Naive thymus-derived CD4-positive, alpha-beta T cell (primary cell): ENCODE measurements around the gene SAV1. TPM values are rescaled to one million over a fixed set of nuclear protein-coding genes. Genes with fewer than 3 reads are reported as not detected.

Source experiments
- ATAC-seq: fragments of 150-1000 bp; cut with Tn5 transposase; 2 replicates; pipeline ENCODE4 v1.10.0; 2021; ENCODE audit warnings: mild to moderate bottlenecking, moderate library complexity
- CTCF ChIA-PET: fragments of 350-600 bp; sonication (Branson Sonifier 250); formaldehyde crosslinking; loops from one replicate; lab custom pipeline; 2021; ENCODE audit warnings: antibody characterized with exemption; lab: Charles Lee
- POLR2A ChIA-PET: fragments of 350-600 bp; sonication (Branson Sonifier 250); formaldehyde crosslinking; loops from one replicate; lab custom pipeline; 2021; ENCODE audit warnings: antibody characterized with exemption, inconsistent platforms; lab: Charles Lee
- DNase-seq, 9 donors: peaks; one replicate each; pipeline versions ENCODE4 v3.0.0 to v3.0.0-alpha.2; 2020 to 2022; ENCODE audit warnings: mixed read lengths in 1 of 9
- H3K27ac ChIP-seq: one replicate; pipeline ENCODE4 v1.7.0; 2013; ENCODE audit warnings: mild to moderate bottlenecking, low read depth, low read length, moderate library complexity
- H3K27me3 ChIP-seq, 2 donors: one replicate each; pipeline ENCODE4 v1.7.0; 2013; ENCODE audit warnings: low read length in 2 of 2, mild to moderate bottlenecking in 2 of 2, moderate library complexity in 2 of 2; ENCODE audit not compliant: control insufficient read depth in 2 of 2, insufficient read depth in 2 of 2
- H3K36me3 ChIP-seq, 3 experiments: 1 replicate in 2 of 3; 2 replicates in 1 of 3; pipeline ENCODE4 v1.7.0; 2013; ENCODE audit warnings: low read length in 3 of 3, mild to moderate bottlenecking in 3 of 3, moderate library complexity in 1 of 3; ENCODE audit not compliant: insufficient read depth in 3 of 3, control insufficient read depth in 2 of 3
- H3K4me1 ChIP-seq, 2 donors: one replicate each; pipeline ENCODE4 v1.7.0; 2013; ENCODE audit warnings: low read length in 2 of 2, mild to moderate bottlenecking in 2 of 2, moderate library complexity in 1 of 2; ENCODE audit not compliant: control insufficient read depth in 2 of 2, insufficient read depth in 2 of 2
- H3K4me3 ChIP-seq: 2 replicates; pipeline ENCODE4 v1.7.0; 2013; ENCODE audit warnings: mild to moderate bottlenecking, low read length
- H3K9me3 ChIP-seq, 3 experiments: 1 replicate in 2 of 3; 2 replicates in 1 of 3; pipeline ENCODE4 v1.7.0; 2013; ENCODE audit warnings: low read length in 3 of 3; ENCODE audit not compliant: control insufficient read depth in 2 of 3
- H3K27ac Mint-ChIP-seq, 9 donors: one replicate each; pipeline ENCODE4 v1.8.0; 2020 to 2022; ENCODE audit warnings: mixed read lengths in 9 of 9, mild to moderate bottlenecking in 8 of 9, moderate library complexity in 5 of 9, inconsistent platforms in 2 of 9
- H3K27me3 Mint-ChIP-seq, 5 donors: one replicate each; pipeline ENCODE4 v1.8.0; 2021 to 2022; ENCODE audit warnings: mixed read lengths in 5 of 5, mild to moderate bottlenecking in 1 of 5
- H3K36me3 Mint-ChIP-seq, 5 donors: one replicate each; pipeline ENCODE4 v1.8.0; 2020 to 2022; ENCODE audit warnings: mixed read lengths in 5 of 5, mild to moderate bottlenecking in 3 of 5, inconsistent platforms in 1 of 5
- H3K4me1 Mint-ChIP-seq, 7 donors: one replicate each; pipeline ENCODE4 v1.8.0; 2020 to 2022; ENCODE audit warnings: mixed read lengths in 7 of 7, mild to moderate bottlenecking in 3 of 7, inconsistent platforms in 1 of 7
- H3K4me3 Mint-ChIP-seq, 10 donors: one replicate each; pipeline ENCODE4 v1.8.0; 2020 to 2022; ENCODE audit warnings: mild to moderate bottlenecking in 10 of 10, mixed read lengths in 10 of 10, moderate library complexity in 6 of 10, inconsistent platforms in 2 of 10
- H3K9me3 Mint-ChIP-seq, 11 donors: one replicate each; pipeline ENCODE4 v1.8.0; 2020 to 2022; ENCODE audit warnings: mixed read lengths in 11 of 11, mild to moderate bottlenecking in 4 of 11, inconsistent platforms in 1 of 11, moderate library complexity in 1 of 11
- intact Hi-C, 2 donors: fragments of 100-400 bp; cut with micrococcal nuclease; formaldehyde crosslinking; loops; one replicate each; pipeline ENCODE4 v1.15.1; 2023
- polyA plus RNA-seq, 2 donors: library from polyadenylated mRNA; unstranded; fragments of 300-500 nt; fragmentation: Illumina TruSeq; gene quantifications; one replicate each; pipeline ENCODE4 v1.2.3, GENCODE V29; 2021
- total RNA-seq, 6 experiments: library from RNA in 5 of 6; stranded (reverse) in 5 of 6; gene quantifications; 1 replicate in 5 of 6; 2 replicates in 1 of 6; pipeline ENCODE4 v1.2.3 and lab custom pipeline; 2021 to 2026

SAV1 gene
- total RNA-seq = 1 to 10 TPM; 7.2 to 9.4 (median 8.7) TPM
- polyA plus RNA-seq = 1 to 10 TPM; 7.4 to 8.9 TPM
- 18.3 reads per million, percentile 48 among the genes with 10 or more reads in this experiment for total RNA-seq (lab: John Stamatoyannopoulos, UW)

DNA sequence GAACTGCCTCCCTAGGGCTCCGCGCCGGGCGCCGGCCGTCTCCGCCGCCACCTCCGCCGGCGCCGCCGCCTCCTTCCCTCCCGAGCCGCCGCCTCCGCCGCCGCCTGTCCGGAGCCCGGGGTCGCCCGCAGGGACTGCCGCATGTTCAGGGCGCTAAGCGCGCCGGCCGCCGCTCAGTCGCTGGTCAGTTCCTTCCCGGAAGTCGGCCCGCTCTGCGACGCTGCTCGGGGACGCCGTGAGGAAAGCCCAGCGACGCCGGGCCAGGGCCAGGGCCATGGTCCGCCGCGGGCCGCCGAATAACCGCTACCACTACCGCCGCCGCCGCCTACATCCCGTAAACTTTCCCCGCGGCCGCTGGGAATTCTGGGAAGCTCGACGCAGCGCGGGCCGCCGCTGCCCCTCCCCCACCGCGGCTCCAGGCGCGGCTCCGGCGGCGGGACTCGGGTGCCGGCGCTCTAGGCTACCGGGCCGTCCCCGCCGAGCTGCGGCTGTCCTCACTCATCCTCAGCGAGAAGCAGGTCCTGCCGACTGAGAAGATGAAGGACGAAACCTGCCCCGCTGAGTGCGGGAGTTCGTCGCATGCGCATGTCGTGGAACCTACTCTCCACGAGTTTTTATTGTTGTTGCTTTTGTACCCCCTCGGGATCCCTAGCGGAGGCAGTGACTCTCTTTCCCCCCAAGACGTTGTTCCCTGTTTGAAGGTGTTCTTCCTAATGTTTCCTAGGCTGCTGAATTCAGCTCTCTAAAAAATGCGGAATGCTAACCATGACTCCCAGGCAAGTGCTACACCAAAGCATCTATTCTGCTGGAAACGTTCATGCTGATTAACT lies at the start of gene SAV1:
Gene SAV1, minus strand, starts transcription at position 311 of the 830 bp plus-strand sequence. CDS start 339 bp downstream, outside the sequence.
- intact Hi-C loops = loop anchor here (1.0 to 5.0 kb wide), 8 partner anchors 47 to 1323 kb away; partner anchors contain the start of genes DMAC2L (in 1 of the 2), L2HGDH (in 1 of the 2) and MAP4K5 (in 1 of the 2)
- peak within 1 kb of the TSS; percentile 84 for H3K4me3 ChIP-seq
- POLR2A ChIA-PET = interaction anchor here (0.6 kb wide), 1 partner anchor 49 kb away, joined by 3 read pairs; no protein-coding TSS in a partner anchor
- CTCF ChIA-PET = no interaction called here
- DNase-seq (peak; percentile 18 to 65 (median 35)), ATAC-seq (peak; percentile 59)
- H3K27ac ChIP-seq = peak within 1 kb of the TSS; percentile 65
- H3K4me1 Mint-ChIP-seq = peaks cover 11 to 23% (median 20%) of the 10 kb centered on the region in 7 donors
- peaks cover 4 to 11% (median 6%) of the 10 kb centered on the region in 5 donors for H3K36me3 Mint-ChIP-seq
- H3K27me3 ChIP-seq = no peaks in the 10 kb centered on the region
- H3K36me3 ChIP-seq = no peaks in the 10 kb centered on the region
- no peaks in the 10 kb centered on the region for H3K9me3 ChIP-seq
- H3K27me3 Mint-ChIP-seq = peaks cover 0 to 7% (median 0%) of the 10 kb centered on the region in 5 donors
- H3K27ac Mint-ChIP-seq = peak within 1 kb of the TSS in 6 of 9 donors; percentile 54 to 94 (median 88)
- H3K4me3 Mint-ChIP-seq = peak within 1 kb of the TSS in 2 of 10 donors; percentile 92 to 95
- H3K9me3 Mint-ChIP-seq = no peaks in the 10 kb centered on the region
- peaks cover 0 to 10% of the 10 kb centered on the region in 2 donors for H3K4me1 ChIP-seq

DNA sequence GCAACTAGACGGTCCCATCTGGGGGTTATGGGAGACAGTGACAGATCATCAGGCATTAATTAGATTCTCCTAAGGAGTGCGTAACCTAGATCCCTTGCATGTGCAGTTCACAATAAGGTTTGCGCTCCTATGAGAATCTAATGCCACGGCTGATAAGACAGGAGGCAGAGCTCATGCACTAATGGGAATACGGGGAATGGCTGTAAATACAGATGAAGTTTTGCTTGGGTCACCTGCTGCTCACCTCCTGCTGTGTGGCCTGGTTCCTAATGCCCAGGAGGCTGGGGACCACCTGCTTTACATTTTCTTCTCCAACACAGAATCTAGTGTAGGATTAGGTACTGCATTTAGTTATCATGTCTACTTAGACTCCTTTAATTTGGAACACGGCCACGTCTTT lies 49.7 kb upstream of the SAV1 start:
- DNase-seq (no peak), ATAC-seq (no peak)
- H3K9me3 Mint-ChIP-seq = no peaks in the 10 kb centered on the region
- CTCF ChIA-PET = no interaction called here
- Histone ChIP-seq H3K4me1 (no peaks in the 10 kb centered on the region), H3K4me3 (no peak overlapping the region), H3K27me3 (no peaks in the 10 kb centered on the region), H3K9me3 (no peaks in the 10 kb centered on the region), H3K36me3 (peaks cover 3 to 19% (median 18%) of the 10 kb centered on the region in 3 experiments), H3K27ac (no peak overlapping the region)
- H3K27me3 Mint-ChIP-seq = no peaks in the 10 kb centered on the region
- H3K4me1 Mint-ChIP-seq = no peaks in the 10 kb centered on the region
- H3K4me3 Mint-ChIP-seq = no peak overlapping the region
- intact Hi-C loops = no loop called here
- POLR2A ChIA-PET = no interaction called here
- H3K36me3 Mint-ChIP-seq = peaks cover 0 to 18% (median 4%) of the 10 kb centered on the region in 5 donors
- no peak overlapping the region for H3K27ac Mint-ChIP-seq

DNA sequence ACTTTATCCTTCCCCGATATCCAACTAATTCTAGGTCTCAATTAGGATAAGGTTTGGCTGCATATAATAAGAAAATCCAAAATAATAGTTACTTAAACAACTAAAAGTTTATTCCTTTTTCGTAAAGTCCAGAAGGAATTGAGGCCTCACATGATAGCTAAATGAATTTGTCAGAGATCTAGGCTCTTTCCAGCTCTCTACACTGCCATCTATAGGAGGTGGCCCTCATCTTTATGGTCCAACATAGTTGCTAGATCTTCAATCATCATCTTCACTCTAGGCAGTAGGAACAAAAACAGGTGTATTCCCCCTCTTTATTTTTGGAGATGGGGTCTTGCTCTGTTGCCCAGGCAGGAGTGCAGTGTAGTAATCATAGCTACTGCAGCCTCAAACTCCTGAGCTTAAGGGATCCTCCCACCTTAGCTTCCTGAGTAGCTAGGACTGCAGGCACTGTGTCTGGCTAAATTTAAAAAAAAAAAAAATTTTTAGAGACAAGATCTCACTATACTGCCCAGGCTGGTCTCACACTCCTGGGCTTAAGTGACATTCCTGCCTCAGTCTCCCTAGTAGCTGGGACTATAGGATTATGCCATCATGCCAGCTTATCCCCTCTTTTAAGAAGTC lies 46.5 kb upstream of the SAV1 start:
- Histone ChIP-seq H3K27me3 (no peaks in the 10 kb centered on the region), H3K36me3 (no peaks in the 10 kb centered on the region), H3K27ac (no peak overlapping the region), H3K4me3 (no peak overlapping the region), H3K9me3 (no peaks in the 10 kb centered on the region), H3K4me1 (no peaks in the 10 kb centered on the region)
- no peak overlapping the region for H3K4me3 Mint-ChIP-seq
- no peaks in the 10 kb centered on the region for H3K4me1 Mint-ChIP-seq
- peak in 3 of 9 donors; percentile 12 to 23 (median 20) for DNase-seq
- CTCF ChIA-PET = interaction anchor here (0.6 to 1.4 kb wide), 6 partner anchors 9 to 372 kb away, joined by 3 to 6 read pairs (median 3); no protein-coding TSS in a partner anchor
- POLR2A ChIA-PET = no interaction called here
- peak; percentile 73 for ATAC-seq
- H3K27ac Mint-ChIP-seq = no peak overlapping the region
- H3K36me3 Mint-ChIP-seq = no peaks in the 10 kb centered on the region
- intact Hi-C loops = loop anchor here (1.0 to 5.0 kb wide), 5 partner anchors 46 to 171 kb away; partner anchors contain the start of gene SAV1 (in 1 of the 2)
- no peaks in the 10 kb centered on the region for H3K9me3 Mint-ChIP-seq
- H3K27me3 Mint-ChIP-seq = peaks cover 0 to 6% (median 4%) of the 10 kb centered on the region in 5 donors

DNA sequence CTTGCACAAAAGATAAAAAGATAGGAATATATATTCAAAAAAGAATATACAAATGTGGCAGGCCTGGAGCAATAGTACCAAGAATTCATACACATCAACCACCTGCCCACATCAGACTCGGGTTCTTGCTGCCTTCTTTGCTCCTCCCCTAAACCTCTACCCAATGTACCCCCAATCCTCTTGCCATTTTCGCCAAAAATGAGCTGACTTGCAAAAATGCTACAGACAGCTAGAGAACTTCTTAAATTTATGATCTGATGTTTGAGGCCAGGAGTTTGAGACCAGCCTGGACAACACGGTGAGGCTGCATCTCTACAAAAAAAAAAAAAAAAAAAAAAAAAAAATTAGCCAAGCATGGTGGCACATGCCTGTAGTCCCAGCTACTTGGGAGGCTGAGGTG lies 42.9 kb upstream of the SAV1 start:
- CTCF ChIA-PET = interaction anchor here (0.7 kb wide), 2 partner anchors 75 to 346 kb away, joined by 3 read pairs; no protein-coding TSS in a partner anchor
- no peaks in the 10 kb centered on the region for H3K9me3 Mint-ChIP-seq

DNA sequence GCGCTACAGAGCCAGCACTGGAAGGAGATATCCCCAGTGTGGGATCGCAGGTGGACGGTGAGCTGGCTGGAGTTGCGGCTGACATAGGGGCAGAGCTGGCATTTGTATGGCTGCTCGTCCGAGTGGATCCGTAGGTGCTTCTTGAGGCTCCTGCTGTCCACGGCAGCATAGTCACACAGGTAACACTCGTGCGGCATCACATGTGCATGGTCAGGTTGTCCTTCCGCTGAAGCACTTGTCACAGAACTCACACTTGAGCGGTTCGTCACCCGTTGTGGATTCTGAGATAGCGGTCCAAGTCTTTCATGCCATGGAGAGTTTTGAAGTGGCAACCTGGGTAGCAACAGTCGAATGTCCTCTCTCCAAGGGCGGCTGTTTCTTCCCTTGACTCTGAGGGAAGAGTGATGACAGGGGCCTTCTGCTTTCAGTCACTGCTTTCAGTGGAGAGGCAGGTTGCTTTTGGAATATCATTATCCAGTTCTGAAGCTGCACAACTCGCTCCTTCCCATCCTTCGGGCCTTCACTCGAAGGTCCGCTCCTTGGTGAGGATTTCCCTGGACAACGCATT lies 37.0 kb upstream of the SAV1 start:
- no peaks in the 10 kb centered on the region for H3K4me1 ChIP-seq
- H3K9me3 Mint-ChIP-seq = peaks cover 0 to 6% (median 0%) of the 10 kb centered on the region in 11 donors
- ATAC-seq (no peak), DNase-seq (no peak)
- H3K36me3 ChIP-seq = no peaks in the 10 kb centered on the region
- H3K9me3 ChIP-seq = no peaks in the 10 kb centered on the region
- no peak overlapping the region for H3K4me3 Mint-ChIP-seq
- H3K27ac Mint-ChIP-seq = no peak overlapping the region
- POLR2A ChIA-PET = no interaction called here
- no peaks in the 10 kb centered on the region for H3K27me3 ChIP-seq
- H3K27ac ChIP-seq = no peak overlapping the region
- H3K27me3 Mint-ChIP-seq = peaks cover 5 to 11% (median 7%) of the 10 kb centered on the region in 5 donors
- no peak overlapping the region for H3K4me3 ChIP-seq
- CTCF ChIA-PET = no interaction called here
- H3K4me1 Mint-ChIP-seq = no peaks in the 10 kb centered on the region
- peaks cover 0 to 10% (median 0%) of the 10 kb centered on the region in 5 donors for H3K36me3 Mint-ChIP-seq
- intact Hi-C loops = no loop called here

More for the DNA sequence above, 42.9 kb upstream of the SAV1 start:
- Mint-ChIP-seq H3K27ac (no peak overlapping the region), H3K36me3 (no peaks in the 10 kb centered on the region), H3K27me3 (peaks cover 0 to 6% (median 4%) of the 10 kb centered on the region in 5 donors), H3K4me1 (no peaks in the 10 kb centered on the region), H3K4me3 (no peak overlapping the region)
- ATAC-seq (no peak), DNase-seq (no peak)
- intact Hi-C loops = loop anchor here in 1 of 2 donors (5.0 kb wide), 1 partner anchor 109 kb away; no protein-coding TSS in a partner anchor
- Histone ChIP-seq H3K4me3 (no peak overlapping the region), H3K4me1 (no peaks in the 10 kb centered on the region), H3K9me3 (no peaks in the 10 kb centered on the region), H3K27ac (no peak overlapping the region), H3K27me3 (no peaks in the 10 kb centered on the region), H3K36me3 (no peaks in the 10 kb centered on the region)
- POLR2A ChIA-PET = no interaction called here

DNA sequence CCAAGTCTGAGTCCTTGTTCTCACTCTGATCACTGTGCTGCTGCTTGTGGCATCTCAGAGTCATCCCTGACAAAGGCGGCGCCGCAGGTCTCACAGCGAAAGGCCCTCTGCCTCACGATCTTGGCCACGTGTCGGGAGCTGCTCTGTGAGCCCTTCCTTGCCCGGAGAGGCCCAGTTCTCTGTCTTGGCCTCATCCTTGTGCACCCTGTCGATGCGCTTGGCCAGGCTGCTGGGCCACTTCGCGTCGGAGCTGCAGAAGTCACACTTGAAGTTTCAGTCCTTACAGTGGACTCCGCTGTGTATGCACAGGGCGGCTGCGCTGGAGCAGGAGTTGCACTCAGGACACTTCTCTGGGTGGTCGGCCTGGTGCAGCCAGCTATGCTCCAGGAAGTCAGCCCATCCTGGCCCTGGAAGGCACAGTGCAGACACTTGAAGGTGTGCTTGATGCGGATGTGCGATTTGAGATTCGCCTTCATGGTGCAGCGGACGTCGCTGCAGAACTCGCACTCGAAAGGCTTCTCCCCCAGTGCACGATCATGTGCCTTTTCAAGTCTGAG lies 36.4 kb upstream of the SAV1 start:
- no peak overlapping the region for H3K27ac ChIP-seq
- no peaks in the 10 kb centered on the region for H3K9me3 ChIP-seq
- intact Hi-C loops = no loop called here
- no peaks in the 10 kb centered on the region for H3K27me3 ChIP-seq
- Mint-ChIP-seq H3K36me3 (peaks cover 0 to 10% (median 0%) of the 10 kb centered on the region in 5 donors), H3K27ac (no peak overlapping the region), H3K9me3 (peaks cover 0 to 6% (median 0%) of the 10 kb centered on the region in 11 donors), H3K27me3 (peaks cover 10 to 17% (median 11%) of the 10 kb centered on the region in 5 donors), H3K4me1 (no peaks in the 10 kb centered on the region), H3K4me3 (no peak overlapping the region)
- CTCF ChIA-PET = no interaction called here
- POLR2A ChIA-PET = no interaction called here
- no peaks in the 10 kb centered on the region for H3K4me1 ChIP-seq
- no peaks in the 10 kb centered on the region for H3K36me3 ChIP-seq
- ATAC-seq = no peak
- DNase-seq = no peak
- H3K4me3 ChIP-seq = no peak overlapping the region
